ENCODE measurements around the gene BARHL1. TPM values are rescaled to one million over a fixed set of nuclear protein-coding genes. Genes with fewer than 3 reads are reported as not detected.

BARHL1 gene
- total RNA-seq, 1 donor from 2014 or later, result 1.0 TPM

- Histone ChIP-seq H3K36me3 (no peaks in the 10 kb centered on the region), H3K9me3 (ENCODE audit: low read depth) (no peaks in the 10 kb centered on the region), H2AFZ (replicated peaks) (no peak overlapping the region), H3K27ac (no peak overlapping the region), H3F3A (ENCODE audit: low read depth) (no peaks in the 10 kb centered on the region), H3K79me2 (ENCODE audit: low read depth) (no peaks in the 10 kb centered on the region), H4K20me1 (ENCODE audit: low read depth) (peaks cover 6% of the 10 kb centered on the region), H3K4me3 (no peak overlapping the region), H3K27me3 (no peaks in the 10 kb centered on the region), H3K9ac (no peak overlapping the region), H3K4me1 (peaks cover 14% of the 10 kb centered on the region), H3K4me2 (no peak overlapping the region)
- no peak overlapping the region for H3K4me3 Mint-ChIP-seq
- no peak for DNase-seq (ENCODE audit: low spot score)
- peaks cover 14% of the 10 kb centered on the region for H3K4me1 Mint-ChIP-seq
- peaks cover 19% of the 10 kb centered on the region for H3K36me3 Mint-ChIP-seq
- no peaks in the 10 kb centered on the region for H3K27me3 Mint-ChIP-seq (ENCODE audit: insufficient read depth, low read depth)
- no peaks in the 10 kb centered on the region for H3K9me3 Mint-ChIP-seq
- TF ChIP-seq EZH2 (IDR thresholded peaks at IDR 0.05) (no peak), EZH2phosphoT487 (IDR thresholded peaks at IDR 0.05) (no peak)
- no peak overlapping the region for H3K27ac Mint-ChIP-seq
Observed at GRCh38 chr9:132622159-132622558, 39.8 kb downstream of the BARHL1 start.

GRCh38 chr9:132626285-132626684 is 43.9 kb downstream of the BARHL1 start:
- Histone ChIP-seq H4K20me1 (ENCODE audit: low read depth) (no peaks in the 10 kb centered on the region), H3K9me3 (ENCODE audit: low read depth) (no peaks in the 10 kb centered on the region), H3K9ac (no peak overlapping the region), H3K4me2 (no peak overlapping the region), H3F3A (ENCODE audit: low read depth) (no peaks in the 10 kb centered on the region), H3K4me1 (no peaks in the 10 kb centered on the region), H3K79me2 (ENCODE audit: low read depth) (no peaks in the 10 kb centered on the region), H3K27me3 (no peaks in the 10 kb centered on the region), H3K4me3 (no peak overlapping the region), H2AFZ (replicated peaks) (no peak overlapping the region), H3K27ac (no peak overlapping the region), H3K36me3 (no peaks in the 10 kb centered on the region)
- peak overlapping the region; percentile 14 for H3K27ac Mint-ChIP-seq
- no peaks in the 10 kb centered on the region for H3K9me3 Mint-ChIP-seq
- H3K4me3 Mint-ChIP-seq, result no peak overlapping the region
- no peak for DNase-seq (ENCODE audit: low spot score)
- H3K27me3 Mint-ChIP-seq (ENCODE audit: insufficient read depth, low read depth), result no peaks in the 10 kb centered on the region
- TF ChIP-seq EZH2phosphoT487 (IDR thresholded peaks at IDR 0.05), result no peak
- no peak for TF ChIP-seq CTCF (IDR thresholded peaks at IDR 0.05)
- no peak for TF ChIP-seq EZH2 (IDR thresholded peaks at IDR 0.05)
- H3K4me1 Mint-ChIP-seq, result peaks cover 2% of the 10 kb centered on the region
- peaks cover 29% of the 10 kb centered on the region for H3K36me3 Mint-ChIP-seq

DNA sequence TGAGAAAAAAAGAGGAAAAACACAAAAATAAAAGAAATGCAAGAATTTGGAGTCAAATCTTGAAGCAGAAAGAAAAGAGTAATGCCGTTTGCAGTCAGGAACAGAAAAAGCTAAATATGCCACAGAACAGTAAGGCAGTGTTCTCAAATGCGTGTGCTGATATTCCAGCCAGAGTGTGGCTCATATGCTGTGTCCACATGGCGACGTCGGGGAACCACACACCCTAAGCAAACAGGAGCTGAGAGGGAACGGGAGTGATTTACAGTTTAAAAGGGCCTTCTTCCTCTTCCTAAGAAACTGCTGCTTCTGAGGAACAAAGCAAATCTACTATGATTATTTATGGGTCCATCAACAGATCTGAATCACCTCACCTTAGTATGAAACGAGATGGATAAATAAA is 44.7 kb downstream of the BARHL1 start:
- Mint-ChIP-seq H3K4me1 (peaks cover 8% of the 10 kb centered on the region), H3K4me3 (no peak overlapping the region), H3K36me3 (peaks cover 29% of the 10 kb centered on the region), H3K27me3 (ENCODE audit: insufficient read depth, low read depth) (no peaks in the 10 kb centered on the region), H3K9me3 (no peaks in the 10 kb centered on the region), H3K27ac (no peak overlapping the region)
- H3K27ac ChIP-seq, result no peak overlapping the region
- H3K4me1 ChIP-seq, result no peaks in the 10 kb centered on the region
- no peaks in the 10 kb centered on the region for H3K27me3 ChIP-seq
- no peak overlapping the region for H2AFZ ChIP-seq (replicated peaks)
- DNase-seq (ENCODE audit: low spot score), result no peak
- no peaks in the 10 kb centered on the region for H3F3A ChIP-seq (ENCODE audit: low read depth)
- H3K36me3 ChIP-seq, result no peaks in the 10 kb centered on the region
- no peak overlapping the region for H3K4me2 ChIP-seq
- no peak for TF ChIP-seq CTCF (IDR thresholded peaks at IDR 0.05)
- no peak for TF ChIP-seq EZH2phosphoT487 (IDR thresholded peaks at IDR 0.05)
- no peak for TF ChIP-seq EZH2 (IDR thresholded peaks at IDR 0.05)
- H3K9ac ChIP-seq, result peak overlapping the region; percentile 37
- no peak overlapping the region for H3K4me3 ChIP-seq
- H3K9me3 ChIP-seq (ENCODE audit: low read depth), result no peaks in the 10 kb centered on the region
- H4K20me1 ChIP-seq (ENCODE audit: low read depth), result no peaks in the 10 kb centered on the region
- no peaks in the 10 kb centered on the region for H3K79me2 ChIP-seq (ENCODE audit: low read depth)

DNA sequence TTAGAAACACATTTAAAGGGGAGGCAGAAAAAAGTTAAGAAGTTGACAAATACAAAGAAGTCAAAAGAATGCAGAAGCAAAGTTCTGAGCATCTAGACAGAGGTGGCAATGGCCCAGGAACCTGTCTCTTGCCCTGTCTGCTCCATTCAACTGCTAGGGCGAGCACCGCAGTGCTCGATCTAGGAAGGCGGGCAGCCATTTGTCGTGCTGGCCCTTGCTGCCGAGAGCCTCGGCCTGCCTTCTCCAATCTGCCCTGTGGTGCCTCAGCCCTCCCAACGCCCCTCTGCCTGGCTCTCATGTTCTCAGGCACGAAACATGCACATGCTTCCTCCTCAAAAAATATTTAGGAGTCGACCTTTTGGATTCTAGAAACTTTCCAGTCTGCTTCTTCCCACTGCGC is 45.2 kb downstream of the BARHL1 start:
- no peak overlapping the region for H3K4me3 ChIP-seq
- H3K36me3 ChIP-seq, result no peaks in the 10 kb centered on the region
- no peaks in the 10 kb centered on the region for H3K27me3 ChIP-seq
- no peak overlapping the region for H3K27ac ChIP-seq
- Mint-ChIP-seq H3K4me3 (no peak overlapping the region), H3K4me1 (peaks cover 8% of the 10 kb centered on the region), H3K36me3 (peaks cover 29% of the 10 kb centered on the region), H3K27me3 (ENCODE audit: insufficient read depth, low read depth) (no peaks in the 10 kb centered on the region), H3K27ac (no peak overlapping the region), H3K9me3 (no peaks in the 10 kb centered on the region)
- DNase-seq (ENCODE audit: low spot score), result no peak
- H4K20me1 ChIP-seq (ENCODE audit: low read depth), result no peaks in the 10 kb centered on the region
- H3K4me2 ChIP-seq, result no peak overlapping the region
- H3K4me1 ChIP-seq, result no peaks in the 10 kb centered on the region
- no peaks in the 10 kb centered on the region for H3K79me2 ChIP-seq (ENCODE audit: low read depth)
- H3K9ac ChIP-seq, result no peak overlapping the region
- H2AFZ ChIP-seq (replicated peaks), result no peak overlapping the region
- TF ChIP-seq CTCF (IDR thresholded peaks at IDR 0.05) (no peak), EZH2 (IDR thresholded peaks at IDR 0.05) (no peak), EZH2phosphoT487 (IDR thresholded peaks at IDR 0.05) (no peak)
- no peaks in the 10 kb centered on the region for H3K9me3 ChIP-seq (ENCODE audit: low read depth)
- no peaks in the 10 kb centered on the region for H3F3A ChIP-seq (ENCODE audit: low read depth)

Measured in neural progenitor cell (in vitro differentiated cells).